ENCODE results near the gene OR2T6.
"Not testable (repeated sequence)": the region's sequence is repeated elsewhere in the genome, so short reads cannot be mapped to it uniquely, and the experiment has no call there.

Gene OR2T6

GRCh38 chr1:248375446-248375845, at the start of gene OR2T6:
TSS of gene OR2T6 (plus strand) at chr1:248375746. CDS start at chr1:248387609, 11,863 bp downstream.
- no peak for DNase-seq (ENCODE audit: low spot score)

- DNase-seq (ENCODE audit: low spot score), result no peak
Observed at GRCh38 chr1:248343451-248343850, 32.1 kb upstream of the OR2T6 start.

GRCh38 chr1:248348475-248348874, 27.1 kb upstream of the OR2T6 start, which contains the start of gene OR14C36:
TSS of gene OR14C36 (plus strand) at chr1:248348775. CDS start at chr1:248348775, 0 bp downstream.
- DNase-seq (ENCODE audit: low spot score), result no peak

- DNase-seq (ENCODE audit: low spot score), result no peak
Observed at GRCh38 chr1:248359415-248359814, 16.1 kb upstream of the OR2T6 start.

GRCh38 chr1:248361121-248361715, 14.3 kb upstream of the OR2T6 start, which contains the start of gene OR2T4:
TSS of gene OR2T4 (plus strand) at chr1:248361665. CDS start at chr1:248361665, 0 bp downstream.
- DNase-seq (ENCODE audit: low spot score), result no peak

GRCh38 chr1:248366609-248367008, 8.9 kb upstream of the OR2T6 start:
- DNase-seq (ENCODE audit: low spot score), result no peak

- no peak for DNase-seq (ENCODE audit: low spot score)
Observed at GRCh38 chr1:248372394-248372793, 3.2 kb upstream of the OR2T6 start.

GRCh38 chr1:248373761-248374160, 1.8 kb upstream of the OR2T6 start:
- DNase-seq (ENCODE audit: low spot score), result no peak

GRCh38 chr1:248376916-248377315, 1.4 kb downstream of the OR2T6 start:
- no peak for DNase-seq (ENCODE audit: low spot score)

- DNase-seq (ENCODE audit: low spot score), result no peak
Observed at GRCh38 chr1:248380854-248381253, 5.3 kb downstream of the OR2T6 start.

- no peak for DNase-seq (ENCODE audit: low spot score)
Observed at GRCh38 chr1:248388426-248388825, 12.9 kb downstream of the OR2T6 start.

GRCh38 chr1:248393050-248393449, 17.5 kb downstream of the OR2T6 start:
- no peak for DNase-seq (ENCODE audit: low spot score)

GRCh38 chr1:248402748-248403147, 27.2 kb downstream of the OR2T6 start, which contains the start of gene OR2T1:
TSS of gene OR2T1 (plus strand) at chr1:248403048. CDS start at chr1:248406148, 3,100 bp downstream.
- DNase-seq (ENCODE audit: low spot score), result no peak

- DNase-seq (ENCODE audit: low spot score), result no peak
Observed at GRCh38 chr1:248404024-248404423, 28.5 kb downstream of the OR2T6 start.

- DNase-seq (ENCODE audit: low spot score), result no peak
Observed at GRCh38 chr1:248406721-248407692, 31.5 kb downstream of the OR2T6 start.

- no peak for DNase-seq (ENCODE audit: low spot score)
Observed at GRCh38 chr1:248416226-248416625, 40.7 kb downstream of the OR2T6 start.

GRCh38 chr1:248417854-248418253, 42.3 kb downstream of the OR2T6 start:
- no peak for DNase-seq (ENCODE audit: low spot score)

- DNase-seq (ENCODE audit: low spot score), result no peak
Observed at GRCh38 chr1:248421384-248421783, 45.8 kb downstream of the OR2T6 start.

- DNase-seq (ENCODE audit: low spot score), result not testable (repeated sequence)
Observed at GRCh38 chr1:248427526-248428191, 52.1 kb downstream of the OR2T6 start.

GRCh38 chr1:248428192-248428533, 52.6 kb downstream of the OR2T6 start:
- not testable (repeated sequence) for DNase-seq (ENCODE audit: low spot score)

- not testable (repeated sequence) for DNase-seq (ENCODE audit: low spot score)
Observed at GRCh38 chr1:248431683-248432082, 56.1 kb downstream of the OR2T6 start.

GRCh38 chr1:248432201-248432600, 56.7 kb downstream of the OR2T6 start:
- DNase-seq (ENCODE audit: low spot score), result not testable (repeated sequence)

Data from left forelimb (tissue), 1 donor.